Activated naive CD4-positive, alpha-beta T cell treated with anti-CD3 and anti-CD28 coated beads, Interleukin-2, amount 50 U/mL, for 16 hours (primary cell): ENCODE measurements around the gene YWHAE.
A peak's percentile ranks its signal among the peaks of the same experiment; 100 is the strongest.
"Not testable (repeated sequence)": the region's sequence is repeated elsewhere in the genome, so short reads cannot be mapped to it uniquely, and the experiment has no call there.

Source experiments
- DNase-seq: peaks from one replicate; pipeline ENCODE4 v3.0.0-alpha.2; 2020

Gene YWHAE

GRCh38 chr17:1412185-1413110 lies 12.4 kb upstream of the YWHAE start:
- DNase-seq = no peak

- DNase-seq = no peak
Observed at GRCh38 chr17:1402262-1402586, 2.2 kb upstream of the YWHAE start.

GRCh38 chr17:1398931-1399678 lies 917 bp downstream of the YWHAE start:
- DNase-seq = peak; percentile 21

GRCh38 chr17:1398028-1398427 lies 2.0 kb downstream of the YWHAE start:
- no peak for DNase-seq

- DNase-seq = not testable (repeated sequence)
Observed at GRCh38 chr17:1395876-1396665, 4.0 kb downstream of the YWHAE start.

GRCh38 chr17:1391577-1391976 lies 8.4 kb downstream of the YWHAE start:
- DNase-seq = no peak

GRCh38 chr17:1390432-1391367 lies 9.3 kb downstream of the YWHAE start:
- DNase-seq = no peak

- not testable (repeated sequence) for DNase-seq
Observed at GRCh38 chr17:1387490-1388227, 12.4 kb downstream of the YWHAE start.

- DNase-seq = not testable (repeated sequence)
Observed at GRCh38 chr17:1386675-1387190, 13.3 kb downstream of the YWHAE start.

- no peak for DNase-seq
Observed at GRCh38 chr17:1386265-1386664, 13.8 kb downstream of the YWHAE start.

GRCh38 chr17:1385861-1386260 lies 14.2 kb downstream of the YWHAE start:
- DNase-seq = no peak

GRCh38 chr17:1384905-1385435 lies 15.1 kb downstream of the YWHAE start:
- DNase-seq = no peak

- DNase-seq = peak; percentile 28
Observed at GRCh38 chr17:1379930-1380313, 20.1 kb downstream of the YWHAE start.

- DNase-seq = no peak
Observed at GRCh38 chr17:1379208-1379929, 20.7 kb downstream of the YWHAE start.

GRCh38 chr17:1378476-1378860 lies 21.6 kb downstream of the YWHAE start:
- DNase-seq = not testable (repeated sequence)

- DNase-seq = no peak
Observed at GRCh38 chr17:1377334-1377733, 22.7 kb downstream of the YWHAE start.

GRCh38 chr17:1376061-1376460 lies 24.0 kb downstream of the YWHAE start:
- DNase-seq = no peak

- no peak for DNase-seq
Observed at GRCh38 chr17:1375615-1376014, 24.4 kb downstream of the YWHAE start.

- DNase-seq = no peak
Observed at GRCh38 chr17:1374431-1375177, 25.4 kb downstream of the YWHAE start.
